K562 (cell line): ENCODE data around the gene FAM171A2. TPM values are rescaled to one million over a fixed set of nuclear protein-coding genes. Genes with fewer than 3 reads are reported as not detected.

Experiments used
- ATAC-seq: fragments of 200-7000 bp; cut with Tn5 transposase; 3 replicates; pipeline ENCODE4 v1.9.1; 2020; ENCODE audit warnings: moderate library complexity
- BruUV-seq: library from RNA; stranded (reverse); fragments of 400-500 nt; replicated peaks from 2 replicates; lab custom pipeline; 2021; lab: Mats Ljungman, UMichigan
- CTCF ChIA-PET: fragments of 300-600 bp; formaldehyde crosslinking; extraction: SDS; loops from one replicate; lab custom pipeline; 2021; ENCODE audit warnings: low intra/inter-chr PET ratio; lab: Yijun Ruan, JAX
- POLR2A ChIA-PET: fragments of 300-600, 350-650 bp; sonication (Branson Sonifier 250); formaldehyde crosslinking; extraction: SDS; loops from one replicate; lab custom pipeline; 2021; ENCODE audit warnings: antibody characterized with exemption, inconsistent platforms; lab: Yijun Ruan, JAX
- DNase-seq, 4 experiments: peaks; one replicate each; pipeline versions ENCODE4 v3.0.0 to v3.0.0-alpha.2; 2011 to 2018; ENCODE audit warnings: low spot score in 3 of 4, mixed read lengths in 3 of 4; ENCODE audit errors: extremely low read depth in 1 of 4
- FAIRE-seq: peaks from 2 replicates; lab custom pipeline; 2011; peaks lifted over from hg19 to GRCh38; lab: Jason Lieb, UNC
- H2AFZ ChIP-seq: 2 replicates; pipeline ENCODE4 v1.6.0; 2011; ENCODE audit warnings: low read depth, low read length, control low read depth, inconsistent platforms
- H3K27ac ChIP-seq: fragments of 200-600 bp; 3 replicates; pipeline ENCODE4 v1.8.0; 2011; ENCODE audit warnings: low read depth, mild to moderate bottlenecking, control low read depth, inconsistent platforms, low read length, moderate library complexity, mixed read lengths; ENCODE audit errors: extremely low read depth
- H3K27me3 ChIP-seq, 2 experiments: fragments of 300-600 bp in 1 of 2; 2 replicates in 1 of 2; 3 replicates in 1 of 2; pipeline versions ENCODE4 v1.6.0 to v1.8.0; 2011; ENCODE audit warnings: inconsistent platforms in 2 of 2, low read length in 2 of 2, mild to moderate bottlenecking in 1 of 2, mixed read lengths in 1 of 2, moderate library complexity in 1 of 2; ENCODE audit not compliant: control insufficient read depth in 2 of 2, insufficient read depth in 2 of 2
- H3K36me3 ChIP-seq: fragments of 300-600 bp; 3 replicates; pipeline ENCODE4 v1.8.0; 2011; ENCODE audit warnings: mild to moderate bottlenecking, low read length, inconsistent platforms; ENCODE audit not compliant: control insufficient read depth, insufficient read depth
- H3K4me1 ChIP-seq, 2 experiments: fragments of 200-600 bp in 1 of 2; replicated peaks in 1 of 2; 2 replicates in 1 of 2; 3 replicates in 1 of 2; pipeline versions ENCODE4 v1.5.1 to v1.8.0; 2011; ENCODE audit warnings: inconsistent platforms in 2 of 2, low read length in 2 of 2, mild to moderate bottlenecking in 1 of 2, mixed read lengths in 1 of 2, moderate library complexity in 1 of 2; ENCODE audit not compliant: control insufficient read depth in 2 of 2, insufficient read depth in 2 of 2
- H3K4me2 ChIP-seq: 2 replicates; pipeline ENCODE4 v1.6.1; 2011; ENCODE audit warnings: low read length, control low read depth, inconsistent platforms, mixed read lengths; ENCODE audit not compliant: insufficient read depth
- H3K4me3 ChIP-seq: fragments of 200-600 bp; sonication (generic), shearing (Covaris generic); 2 replicates; pipeline ENCODE4 v1.5.1; 2016; ENCODE audit warnings: control low read depth, inconsistent platforms
- H3K79me2 ChIP-seq: fragments of 200-600 bp; 3 replicates; pipeline ENCODE4 v1.8.0; 2011; ENCODE audit warnings: low read length, inconsistent platforms; ENCODE audit not compliant: control insufficient read depth, insufficient read depth
- H3K9ac ChIP-seq, 2 experiments: 2 replicates each; pipeline versions ENCODE4 v1.6.0 to v1.6.1; 2011; ENCODE audit warnings: low read depth in 2 of 2, low read length in 2 of 2, control low read depth in 1 of 2, inconsistent platforms in 1 of 2, mild to moderate bottlenecking in 1 of 2, mixed read lengths in 1 of 2; ENCODE audit not compliant: insufficient read depth in 1 of 2
- H3K9me1 ChIP-seq: one replicate; pipeline ENCODE4 v1.6.0; 2011; ENCODE audit warnings: inconsistent platforms, mild to moderate bottlenecking, low read length, moderate library complexity; ENCODE audit not compliant: control insufficient read depth, insufficient read depth
- H3K9me3 ChIP-seq: replicated peaks from 2 replicates; pipeline ENCODE4 v1.5.1; 2011; ENCODE audit warnings: low read depth, low read length, inconsistent platforms; ENCODE audit not compliant: control insufficient read depth, insufficient read depth
- H4K20me1 ChIP-seq: replicated peaks from 2 replicates; pipeline ENCODE4 v1.6.1; 2011; ENCODE audit warnings: low read length, inconsistent platforms, mixed read lengths; ENCODE audit not compliant: control insufficient read depth, insufficient read depth
- CEBPB ChIP-seq: fragments of 450-650 bp; IDR thresholded peaks from 2 replicates; pipeline ENCODE4 v1.6.1; 2016; ENCODE audit warnings: missing genetic modification characterization, missing compliant biosample characterization
- CHD4 ChIP-seq: fragments of 200-600 bp; sonication (generic); IDR thresholded peaks from 3 replicates; pipeline ENCODE4 v1.6.1; 2012; ENCODE audit warnings: low read depth, mild to moderate bottlenecking, mixed read lengths, low read length, inconsistent platforms; ENCODE audit not compliant: insufficient read depth, insufficient replicate concordance, poor library complexity, severe bottlenecking
- CREB3 ChIP-seq: fragments of 450-650 bp; conservative IDR thresholded peaks from 2 replicates; pipeline ENCODE4 v1.6.1; 2016; ENCODE audit warnings: missing genetic modification characterization, low read depth, mild to moderate bottlenecking, missing compliant biosample characterization, moderate library complexity
- E2F5 ChIP-seq: sonication (generic); formaldehyde crosslinking; IDR thresholded peaks from 2 replicates; pipeline ENCODE4 v1.8.0; 2022; ENCODE audit warnings: mild to moderate bottlenecking, missing genetic modification reagents
- HMG20B ChIP-seq: fragments of 250-450 bp; sonication (Bioruptor Pico); IDR thresholded peaks from 2 replicates; pipeline ENCODE4 v1.5.0; 2021; ENCODE audit warnings: mild to moderate bottlenecking
- HNRNPK ChIP-seq: fragments of 200-400 bp; formaldehyde crosslinking; IDR thresholded peaks from one replicate; pipeline ENCODE4 v1.6.1; 2018; ENCODE audit warnings: mild to moderate bottlenecking, low read depth, low read length; ENCODE audit not compliant: poor library complexity, severe bottlenecking
- MYC ChIP-seq, 2 experiments: fragments of 250-450 bp in 1 of 2; sonication (Bioruptor Pico) in 1 of 2; IDR thresholded peaks; 2 replicates each; pipeline versions ENCODE4 v1.5.1 to v1.6.1; 2012 to 2021; ENCODE audit warnings: low read depth in 2 of 2, borderline replicate concordance in 1 of 2, improper control_type of control experiment in 1 of 2, low read length in 1 of 2, mild to moderate bottlenecking in 1 of 2, moderate library complexity in 1 of 2
- NCOA1 ChIP-seq: fragments of 450-650 bp; IDR thresholded peaks from 2 replicates; pipeline ENCODE4 v1.6.1; 2016; ENCODE audit warnings: low read depth
- NCOA4 ChIP-seq: fragments of 450-650 bp; IDR thresholded peaks from 2 replicates; pipeline ENCODE4 v1.6.1; 2018; ENCODE audit warnings: mild to moderate bottlenecking; ENCODE audit not compliant: partially characterized antibody
- NELFE ChIP-seq: IDR thresholded peaks from 2 replicates; pipeline ENCODE4 v1.6.1; 2011; ENCODE audit warnings: mild to moderate bottlenecking; ENCODE audit not compliant: insufficient read depth, insufficient read length
- NFE2 ChIP-seq: IDR thresholded peaks from 2 replicates; pipeline ENCODE4 v1.6.1; 2014; ENCODE audit warnings: antibody characterized with exemption, low read depth
- NONO ChIP-seq, 2 experiments: fragments of 200-400 bp in 1 of 2; fragments of 450-650 bp in 1 of 2; formaldehyde crosslinking in 1 of 2; IDR thresholded peaks; 2 replicates each; pipeline ENCODE4 v1.6.1; 2017; ENCODE audit warnings: low read depth in 2 of 2, mild to moderate bottlenecking in 2 of 2, moderate library complexity in 2 of 2, low read length in 1 of 2
- NR2F6 ChIP-seq: fragments of 450-650 bp; formaldehyde crosslinking; IDR thresholded peaks from 2 replicates; pipeline ENCODE4 v1.4.0; 2020; ENCODE audit warnings: mild to moderate bottlenecking
- PRPF4 ChIP-seq: fragments of 200-400 bp; formaldehyde crosslinking; IDR thresholded peaks from one replicate; pipeline ENCODE4 v1.6.1; 2017; ENCODE audit warnings: low read length, low read depth, mild to moderate bottlenecking; ENCODE audit not compliant: insufficient read depth, poor library complexity, severe bottlenecking
- PTRF ChIP-seq: fragments of 450-650 bp; IDR thresholded peaks from 2 replicates; pipeline ENCODE4 v1.6.1; 2016; ENCODE audit warnings: mild to moderate bottlenecking, missing genetic modification characterization, missing compliant biosample characterization
- PTTG1 ChIP-seq: fragments of 450-650 bp; IDR thresholded peaks from 2 replicates; pipeline ENCODE4 v1.6.1; 2016; ENCODE audit warnings: low read depth, mild to moderate bottlenecking, missing genetic modification characterization, missing compliant biosample characterization
- ZNF324 ChIP-seq: fragments of 250-450 bp; sonication (Bioruptor Pico); IDR thresholded peaks from 2 replicates; pipeline ENCODE4 v1.4.0; 2020; ENCODE audit warnings: mild to moderate bottlenecking
- ZNF551 ChIP-seq: fragments of 250-450 bp; sonication (Bioruptor Pico); IDR thresholded peaks from 2 replicates; pipeline ENCODE4 v1.5.0; 2021; ENCODE audit warnings: mild to moderate bottlenecking, moderate library complexity
- WGBS: fragments of 100-300 bp; shearing (Covaris generic); methylation state at CpG from one replicate; pipeline ENCODE4 v1.1.6; 2016; ENCODE audit warnings: low coverage, mixed read lengths; ENCODE audit not compliant: insufficient coverage; ENCODE audit errors: missing lambda C conversion rate; 5-methylcytosine and 5-hydroxymethylcytosine counted together
- in situ Hi-C: fragments of 300-500 bp; cut with MboI; formaldehyde crosslinking; loops from 4 replicates; pipeline ENCODE4 v1.15.0; 2018; ENCODE audit warnings: inconsistent platforms, mixed read lengths
- intact Hi-C: fragments of 100-400 bp; cut with micrococcal nuclease; formaldehyde crosslinking; loops from 2 replicates; pipeline ENCODE4 v1.14.2; 2022
- polyA plus RNA-seq, 8 experiments: library from polyadenylated mRNA; depleted of rRNA in 4 of 8; stranded (reverse) in 5 of 8; unstranded in 3 of 8; fragments of >200 nt; fragmentation: Nextera tagmentation in 2 of 8; fragmentation: Illumina TruSeq in 1 of 8; extraction: Ambion mirVana in 2 of 8; extraction: Trizol in 1 of 8; gene quantifications; 2 replicates each; pipeline versions ENCODE4 v1.2.1 to v1.2.3, GENCODE V29; 2011 to 2014; ENCODE audit warnings: inconsistent platforms in 1 of 8, missing spikeins in 1 of 8
- total RNA-seq, 7 experiments: library from RNA; depleted of rRNA in 6 of 7; stranded (reverse); fragments of >200 nt in 6 of 7; fragmentation: Illumina TruSeq in 2 of 7; extraction: Trizol in 2 of 7; gene quantifications; 2 replicates each; pipeline versions ENCODE4 v1.2.1 to v1.2.3, GENCODE V29; 2011 to 2021; ENCODE audit warnings: low replicate concordance in 1 of 7

The FAM171A2 gene
- total and polyA plus RNA-seq, 9 of the 15 experiments (the other 6 are each of a cell fraction or from before 2014, with no cell fraction given) = 0.10 to 10.2 (median 2.0) TPM; not detected in 1

- Histone ChIP-seq H3K9me3 (no peaks in the 10 kb centered on the region), H3K9ac (peak overlapping the region in 1 of 2 experiments; percentile 17; a peak in 1 of 4 replicates), H3K27me3 (no peaks in the 10 kb centered on the region), H3K79me2 (no peaks in the 10 kb centered on the region), H3K27ac (no peak overlapping the region), H3K36me3 (peaks cover 5% of the 10 kb centered on the region; the same call in 1 of the 3 replicates), H3K4me3 (no peak overlapping the region), H2AFZ (no peak overlapping the region), H3K4me1 (peaks cover 0 to 36% of the 10 kb centered on the region in 2 experiments; a peak in 2 of 5 replicates), H3K9me1 (no peaks in the 10 kb centered on the region), H3K4me2 (no peak overlapping the region), H4K20me1 (peaks cover 3% of the 10 kb centered on the region; the same call in 1 of the 2 replicates)
- no TSS peak for BruUV-seq
- CTCF ChIA-PET = no interaction called here
- no peak for FAIRE-seq
- in situ Hi-C loops = no loop called here
- 43% methylated on average over 13 of the region's 17 CpGs for WGBS
- no peak for DNase-seq
- ATAC-seq = no peak
- no peak for TF ChIP-seq PTRF
- no peak for TF ChIP-seq PRPF4
- no peak for TF ChIP-seq CEBPB
- no peak for TF ChIP-seq NCOA1
- no peak for TF ChIP-seq CHD4
- no peak for TF ChIP-seq MYC (IDR thresholded peaks at IDR 0.05; ENCODE audit: low read depth, low read length)
- no peak for TF ChIP-seq MYC (CRISPR knock-in tag; IDR thresholded peaks at IDR 0.05; ENCODE audit: borderline replicate concordance, low read depth)
- TF ChIP-seq ZNF324 = no peak
- TF ChIP-seq PTTG1 (tag) = no peak
- no peak for TF ChIP-seq NCOA4
- TF ChIP-seq NONO (IDR thresholded peaks at IDR 0.05; ENCODE audit: low read depth in 2 of 2, low read length in 1 of 2) = no peak
- TF ChIP-seq E2F5 (CRISPR knock-in tag) = no peak
- no peak for TF ChIP-seq HMG20B (CRISPR knock-in tag)
- TF ChIP-seq NR2F6 = no peak
- no peak for TF ChIP-seq NELFE
- no peak for TF ChIP-seq ZNF551 (CRISPR knock-in tag)
- no peak for TF ChIP-seq HNRNPK
- TF ChIP-seq NFE2 = no peak
- TF ChIP-seq CREB3 (tag) = no peak
- POLR2A ChIA-PET = interaction anchor here (0.8 to 1.8 kb wide), 3 partner anchors 10 to 136 kb away, joined by 3 to 8 read pairs (median 4); partner anchors contain the start of genes GRN and UBTF
- intact Hi-C loops = no loop called here
Observed at GRCh38 chr17:44355642-44356099, 8.0 kb downstream of the FAM171A2 start.
